Liver (tissue), 3 donors: ENCODE data around the gene GDPD5.

Experiments
- EGR1 ChIP-seq, 2 donors: IDR thresholded peaks; 2 replicates each; pipeline ENCODE4 v1.6.1; 2016 to 2018; ENCODE audit warnings: antibody characterized with exemption in 2 of 2, low read depth in 2 of 2
- GABPA ChIP-seq, 2 donors: IDR thresholded peaks in 1 of 2; conservative IDR thresholded peaks in 1 of 2; 2 replicates each; pipeline ENCODE4 v1.6.1; 2016; ENCODE audit warnings: antibody characterized with exemption in 2 of 2, mild to moderate bottlenecking in 1 of 2, moderate library complexity in 1 of 2
- MAX ChIP-seq: IDR thresholded peaks from 2 replicates; pipeline ENCODE4 v1.6.1; 2016; ENCODE audit warnings: antibody characterized with exemption
- NR2F2 ChIP-seq: IDR thresholded peaks from 2 replicates; pipeline ENCODE4 v1.6.1; 2016; ENCODE audit warnings: antibody characterized with exemption
- RAD21 ChIP-seq, 2 donors: IDR thresholded peaks; 2 replicates each; pipeline ENCODE4 v1.6.1; 2016; ENCODE audit warnings: antibody characterized with exemption in 2 of 2, mild to moderate bottlenecking in 2 of 2
- REST ChIP-seq: IDR thresholded peaks from 2 replicates; pipeline ENCODE4 v1.6.1; 2016; ENCODE audit warnings: antibody characterized with exemption, mild to moderate bottlenecking
- RXRA ChIP-seq, 2 donors: IDR thresholded peaks; 2 replicates each; pipeline ENCODE4 v1.6.1; 2017 to 2018; ENCODE audit warnings: antibody characterized with exemption in 2 of 2, mild to moderate bottlenecking in 1 of 2
- TAF1 ChIP-seq: conservative IDR thresholded peaks from 2 replicates; pipeline ENCODE4 v1.6.1; 2016; ENCODE audit warnings: antibody characterized with exemption, mild to moderate bottlenecking
- YY1 ChIP-seq: IDR thresholded peaks from 2 replicates; pipeline ENCODE4 v1.6.1; 2016; ENCODE audit warnings: antibody characterized with exemption, mild to moderate bottlenecking
- TF ChIP-seq, protein P1 (sequence below): fragments of 150-350 bp; IDR thresholded peaks from 2 replicates; pipeline ENCODE4 v1.5.1; 2017; ENCODE audit warnings: improper control_type of control experiment, low read depth, low read length; ENCODE audit not compliant: missing input control
- donor health status: healthy.
- donor health status: healthy.

DNA sequence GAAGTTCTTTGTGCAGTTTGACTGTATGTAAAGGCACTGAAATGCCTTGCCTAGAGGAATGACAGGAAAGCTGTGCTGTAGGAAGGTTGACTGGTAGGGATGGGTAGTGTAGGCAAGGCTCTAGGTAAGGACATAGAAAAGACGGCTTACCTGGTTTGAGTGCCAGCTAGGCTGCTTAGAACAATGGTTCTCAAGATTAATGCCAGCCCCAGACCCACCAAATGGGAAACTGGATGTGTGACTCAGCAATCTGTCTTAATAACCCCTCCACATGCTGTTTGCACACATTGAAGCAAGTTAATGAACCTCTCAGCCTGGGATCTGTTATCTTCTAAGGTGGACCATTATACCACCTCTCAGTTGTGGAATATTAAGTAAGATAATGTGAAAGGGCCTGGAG lies 122.7 kb downstream of the GDPD5 start:
- TF ChIP-seq, protein P1, sequence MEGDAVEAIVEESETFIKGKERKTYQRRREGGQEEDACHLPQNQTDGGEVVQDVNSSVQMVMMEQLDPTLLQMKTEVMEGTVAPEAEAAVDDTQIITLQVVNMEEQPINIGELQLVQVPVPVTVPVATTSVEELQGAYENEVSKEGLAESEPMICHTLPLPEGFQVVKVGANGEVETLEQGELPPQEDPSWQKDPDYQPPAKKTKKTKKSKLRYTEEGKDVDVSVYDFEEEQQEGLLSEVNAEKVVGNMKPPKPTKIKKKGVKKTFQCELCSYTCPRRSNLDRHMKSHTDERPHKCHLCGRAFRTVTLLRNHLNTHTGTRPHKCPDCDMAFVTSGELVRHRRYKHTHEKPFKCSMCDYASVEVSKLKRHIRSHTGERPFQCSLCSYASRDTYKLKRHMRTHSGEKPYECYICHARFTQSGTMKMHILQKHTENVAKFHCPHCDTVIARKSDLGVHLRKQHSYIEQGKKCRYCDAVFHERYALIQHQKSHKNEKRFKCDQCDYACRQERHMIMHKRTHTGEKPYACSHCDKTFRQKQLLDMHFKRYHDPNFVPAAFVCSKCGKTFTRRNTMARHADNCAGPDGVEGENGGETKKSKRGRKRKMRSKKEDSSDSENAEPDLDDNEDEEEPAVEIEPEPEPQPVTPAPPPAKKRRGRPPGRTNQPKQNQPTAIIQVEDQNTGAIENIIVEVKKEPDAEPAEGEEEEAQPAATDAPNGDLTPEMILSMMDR, result no peak
- TF ChIP-seq REST (no peak), MAX (no peak), NR2F2 (no peak), EGR1 (IDR thresholded peaks at IDR 0.05; ENCODE audit: low read depth in 2 of 2) (no peak), RAD21 (IDR thresholded peaks at IDR 0.05) (no peak), TAF1 (no peak), GABPA (IDR thresholded peaks at IDR 0.05 in 1 of 2, conservative IDR thresholded peaks at IDR 0.05 in 1 of 2) (no peak), YY1 (no peak), RXRA (IDR thresholded peaks at IDR 0.05) (no peak)
